GM12872 (cell line): Measurements from ENCODE around the gene LRCH1.

Experiments used
- TF ChIP-seq, protein P1 (sequence below): IDR thresholded peaks from 3 replicates; pipeline ENCODE4 v1.5.1; 2011; ENCODE audit warnings: low read depth, mild to moderate bottlenecking, low read length, moderate library complexity; ENCODE audit not compliant: insufficient read depth

LRCH1 gene

DNA sequence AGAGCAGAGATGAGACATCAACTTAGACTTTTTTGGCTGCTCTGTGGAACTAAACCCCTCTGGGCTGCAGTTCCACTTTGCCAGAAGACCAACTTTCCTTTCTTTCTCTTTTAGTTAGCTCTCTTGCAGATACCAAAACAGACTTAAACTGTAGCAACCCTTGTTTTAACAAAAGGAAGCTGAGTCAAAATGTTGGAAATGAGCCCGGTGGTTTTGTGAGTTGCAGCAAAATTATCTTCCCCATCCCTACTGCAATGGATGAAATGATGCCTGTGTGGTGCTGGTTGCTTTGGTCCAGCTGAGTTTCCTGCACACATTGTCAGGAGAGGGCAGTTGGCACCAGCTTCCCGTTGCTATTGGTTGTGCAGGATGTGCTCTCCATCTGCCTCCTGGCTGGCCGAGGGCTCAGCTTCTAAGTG, 115.3 kb downstream of the LRCH1 start:
- TF ChIP-seq, protein P1, sequence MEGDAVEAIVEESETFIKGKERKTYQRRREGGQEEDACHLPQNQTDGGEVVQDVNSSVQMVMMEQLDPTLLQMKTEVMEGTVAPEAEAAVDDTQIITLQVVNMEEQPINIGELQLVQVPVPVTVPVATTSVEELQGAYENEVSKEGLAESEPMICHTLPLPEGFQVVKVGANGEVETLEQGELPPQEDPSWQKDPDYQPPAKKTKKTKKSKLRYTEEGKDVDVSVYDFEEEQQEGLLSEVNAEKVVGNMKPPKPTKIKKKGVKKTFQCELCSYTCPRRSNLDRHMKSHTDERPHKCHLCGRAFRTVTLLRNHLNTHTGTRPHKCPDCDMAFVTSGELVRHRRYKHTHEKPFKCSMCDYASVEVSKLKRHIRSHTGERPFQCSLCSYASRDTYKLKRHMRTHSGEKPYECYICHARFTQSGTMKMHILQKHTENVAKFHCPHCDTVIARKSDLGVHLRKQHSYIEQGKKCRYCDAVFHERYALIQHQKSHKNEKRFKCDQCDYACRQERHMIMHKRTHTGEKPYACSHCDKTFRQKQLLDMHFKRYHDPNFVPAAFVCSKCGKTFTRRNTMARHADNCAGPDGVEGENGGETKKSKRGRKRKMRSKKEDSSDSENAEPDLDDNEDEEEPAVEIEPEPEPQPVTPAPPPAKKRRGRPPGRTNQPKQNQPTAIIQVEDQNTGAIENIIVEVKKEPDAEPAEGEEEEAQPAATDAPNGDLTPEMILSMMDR, result no peak

DNA sequence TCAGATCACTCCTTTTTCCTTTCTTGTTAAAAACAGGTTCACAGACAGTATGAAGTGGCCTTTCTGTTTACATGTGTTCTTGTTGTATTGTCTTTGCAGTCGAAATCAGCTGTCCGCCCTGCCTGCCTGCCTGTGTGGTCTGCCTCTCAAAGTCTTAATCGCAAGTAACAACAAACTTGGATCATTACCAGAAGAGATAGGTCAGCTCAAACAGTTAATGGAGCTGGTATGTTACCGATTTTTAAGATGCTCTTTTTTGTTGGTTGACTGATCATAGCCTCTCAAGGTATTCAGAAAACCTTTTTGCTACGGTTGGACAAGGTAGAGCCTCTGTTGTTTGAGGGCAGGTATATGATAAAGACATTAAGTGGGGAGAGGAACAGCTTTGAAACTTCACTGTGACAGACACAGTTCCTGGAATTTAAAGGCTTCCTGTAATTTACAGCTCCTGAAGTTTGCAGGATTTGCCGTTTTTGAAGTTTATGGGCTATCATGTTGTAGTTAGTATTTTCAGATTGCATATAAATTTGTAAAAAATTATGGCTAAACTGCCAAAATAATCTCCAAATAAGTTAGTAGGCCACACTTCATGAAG, 116.1 kb downstream of the LRCH1 start:
- TF ChIP-seq, protein P1, result no peak

DNA sequence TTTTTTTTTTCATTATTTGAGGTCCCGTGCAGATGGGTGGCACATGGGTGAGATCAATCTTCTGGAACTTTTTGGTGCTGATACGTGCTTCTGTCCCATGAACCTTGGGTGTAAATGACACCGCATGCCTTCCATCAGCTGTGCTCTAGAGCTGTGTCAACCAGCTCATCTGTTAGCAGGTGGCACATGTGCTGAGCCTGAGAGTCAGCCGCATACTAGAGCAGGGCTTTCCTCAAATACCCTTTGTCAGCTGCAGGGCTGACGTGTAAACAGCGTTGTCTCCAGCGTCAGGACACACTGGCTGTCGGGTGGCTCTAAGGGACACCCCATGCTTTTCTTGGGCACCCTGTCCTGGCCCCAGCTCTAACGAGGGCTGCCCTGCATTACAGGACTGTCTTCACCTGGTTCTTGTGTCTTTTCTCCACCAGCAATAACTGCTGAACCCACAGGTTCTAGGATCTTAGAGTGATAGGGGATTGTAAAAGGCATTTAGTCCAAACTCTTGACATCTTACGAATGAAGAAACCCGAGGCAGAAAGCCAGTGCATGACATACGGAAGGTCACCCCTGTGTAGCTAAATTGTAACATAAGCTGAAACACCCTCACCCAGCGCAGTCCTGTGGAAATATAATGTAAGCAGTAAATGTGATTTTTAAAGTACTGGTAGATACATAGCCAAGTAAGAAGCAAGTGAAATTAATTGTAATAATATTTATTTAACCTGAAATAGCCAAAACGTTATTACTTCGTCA, 119.5 kb downstream of the LRCH1 start:
- TF ChIP-seq, protein P1, result no peak

DNA sequence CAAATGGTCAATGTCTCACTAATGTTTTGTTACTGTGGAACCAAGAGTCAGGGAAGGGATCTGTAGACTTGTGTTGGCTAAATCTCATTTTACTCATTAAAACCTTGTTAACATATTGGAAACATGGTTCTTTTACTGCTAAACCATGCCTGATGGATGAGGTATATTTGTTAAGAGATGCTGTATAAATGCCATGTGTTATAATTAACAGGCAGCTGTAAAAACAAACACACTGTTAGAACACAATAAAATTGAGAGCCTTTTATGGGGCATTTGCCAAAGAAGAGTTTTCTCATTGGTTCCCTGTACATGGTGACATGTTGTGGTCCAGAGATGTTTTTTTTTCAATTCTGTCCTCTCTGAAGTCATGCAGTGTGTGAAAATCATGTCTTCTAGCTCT, 122.0 kb downstream of the LRCH1 start:
- TF ChIP-seq, protein P1, result no peak

DNA sequence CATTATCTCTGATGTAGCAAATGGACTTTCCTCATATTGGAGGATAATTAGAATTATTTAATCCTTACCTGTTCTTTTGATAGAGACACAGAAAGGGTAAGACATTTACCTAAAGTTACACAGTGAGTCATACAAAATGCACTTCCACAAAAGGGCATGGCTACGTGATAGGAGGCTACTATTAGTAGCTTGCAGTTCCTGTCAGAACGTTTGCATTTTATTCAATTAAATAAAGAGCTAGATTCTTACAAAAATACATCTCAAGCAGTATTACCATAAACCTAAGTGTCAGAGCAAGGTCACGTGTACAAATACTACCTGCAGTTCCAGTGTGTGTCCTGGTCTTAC, 123.4 kb downstream of the LRCH1 start:
- TF ChIP-seq, protein P1, result no peak

DNA sequence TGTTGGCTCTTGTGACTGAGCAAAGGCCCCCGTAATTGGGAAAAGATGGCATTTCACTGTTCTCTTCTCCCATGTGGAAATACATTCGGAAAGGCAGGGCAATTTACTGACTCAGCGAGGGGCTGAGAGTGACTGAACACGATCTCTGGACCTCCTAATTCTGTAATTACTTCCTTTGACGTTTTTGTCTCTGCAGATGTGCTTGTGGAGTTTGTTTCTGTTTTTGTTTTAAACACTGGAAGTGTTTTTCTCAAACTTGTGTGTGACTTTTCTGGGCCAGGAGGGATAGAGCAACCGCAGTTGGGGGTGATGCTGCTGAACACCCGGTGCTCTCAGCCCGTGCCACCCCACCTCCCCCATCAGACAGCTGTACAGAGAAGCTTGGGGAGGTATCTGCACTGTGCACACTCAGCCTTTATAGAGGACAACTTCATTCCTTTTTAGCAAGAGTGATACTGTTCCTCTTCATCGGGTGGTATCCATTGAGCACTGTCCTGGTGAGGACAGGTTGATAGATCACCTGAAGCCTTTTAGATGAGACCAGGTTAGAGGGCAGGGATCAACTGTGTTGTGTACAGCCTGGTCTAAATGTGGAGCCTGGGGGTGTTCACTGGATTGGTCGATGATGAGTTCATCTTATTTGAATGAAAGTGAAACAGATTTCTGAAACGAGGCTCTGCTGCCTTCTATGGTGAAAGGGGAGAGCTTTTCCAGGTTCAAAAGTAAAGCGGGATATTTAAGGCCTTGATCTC, 126.6 kb downstream of the LRCH1 start:
- TF ChIP-seq, protein P1, result peak; percentile 32; the same call in 1 of the 3 replicates

DNA sequence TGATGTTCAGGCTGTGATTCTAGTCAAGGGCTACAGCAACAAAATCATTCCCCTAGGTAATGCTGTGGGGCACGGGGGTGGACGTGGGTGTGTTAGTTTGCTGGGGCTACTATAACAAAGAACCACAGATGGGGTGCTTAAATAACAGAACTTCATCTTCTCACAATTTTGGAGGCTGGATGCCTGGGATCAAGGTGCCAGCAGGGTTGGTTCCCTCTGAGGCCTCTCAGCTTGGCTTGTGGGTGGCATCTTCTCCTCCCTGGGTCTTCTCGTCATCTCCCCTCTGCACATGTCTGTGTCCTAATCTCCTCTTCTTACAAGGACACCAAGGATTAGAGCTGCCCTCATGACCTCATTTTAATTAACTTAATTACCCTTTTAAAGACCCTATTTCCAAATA, 129.0 kb downstream of the LRCH1 start:
- TF ChIP-seq, protein P1, result no peak
